Astrocyte of the cerebellum (primary cell): ENCODE data around the gene STIM2.
A peak's percentile ranks its signal among the peaks of the same experiment; 100 is the strongest.
"Not testable (repeated sequence)": the region's sequence is repeated elsewhere in the genome, so short reads cannot be mapped to it uniquely, and the experiment has no call there.

Source experiments
- DNase-seq: peaks from one replicate; pipeline ENCODE4 v3.0.0-alpha.2; 2011; ENCODE audit warnings: low read depth
- H3K4me3 ChIP-seq: 2 replicates; pipeline ENCODE4 v1.5.1; 2011; ENCODE audit warnings: mild to moderate bottlenecking, low read depth, low read length, moderate library complexity
- CTCF ChIP-seq: IDR thresholded peaks from 2 replicates; pipeline ENCODE4 v1.5.1; 2012; ENCODE audit warnings: low read length, low read depth, moderate library complexity, mild to moderate bottlenecking; ENCODE audit errors: missing control alignments
- in situ Hi-C: cut with HindIII; loops from 2 replicates; pipeline ENCODE4 v1.10.0; 2017; ENCODE audit warnings: low sequenced_read_pairs

STIM2 gene

DNA sequence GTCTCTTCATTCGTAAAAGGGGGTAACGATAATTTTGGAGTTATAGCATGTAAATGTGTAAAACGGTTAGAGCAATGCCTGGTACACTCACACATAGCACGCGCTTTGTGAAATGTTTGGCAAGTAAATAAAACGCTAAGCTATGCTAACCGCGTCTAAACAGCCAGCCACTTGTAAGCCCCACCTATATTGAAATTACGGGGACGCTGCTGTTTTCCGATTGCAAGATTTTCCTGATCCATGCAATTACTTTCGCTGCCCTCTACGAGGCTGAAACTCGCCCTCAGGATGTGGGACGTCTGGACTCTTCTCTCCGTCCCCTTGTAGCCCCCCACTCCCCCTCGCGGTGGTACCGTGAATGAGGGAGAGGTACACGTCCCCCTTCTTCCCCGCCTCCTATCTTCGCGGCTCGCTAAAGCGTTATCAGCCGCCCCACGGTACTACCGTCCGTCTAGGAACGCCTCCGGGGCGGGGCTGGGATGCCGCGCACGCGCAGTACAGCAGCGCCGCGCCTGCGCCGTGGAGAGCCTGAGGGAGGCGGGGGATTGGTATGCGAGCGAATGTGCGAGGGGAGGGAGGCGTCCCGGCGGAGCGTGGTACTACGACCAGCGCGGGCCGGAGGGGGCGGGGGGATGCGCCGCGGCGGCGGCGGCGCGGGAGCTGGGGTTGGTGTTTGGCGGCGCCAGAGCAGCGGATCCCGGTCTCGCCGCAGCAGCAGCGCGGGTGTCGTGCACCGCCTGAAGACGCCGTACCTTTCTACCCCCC, at the start of gene STIM2:
STIM2 (plus strand) TSS at position 685 of the 765 bp plus-strand sequence.
- TF ChIP-seq CTCF, result peak; percentile 50
- in situ Hi-C loops, result no loop called here

DNA sequence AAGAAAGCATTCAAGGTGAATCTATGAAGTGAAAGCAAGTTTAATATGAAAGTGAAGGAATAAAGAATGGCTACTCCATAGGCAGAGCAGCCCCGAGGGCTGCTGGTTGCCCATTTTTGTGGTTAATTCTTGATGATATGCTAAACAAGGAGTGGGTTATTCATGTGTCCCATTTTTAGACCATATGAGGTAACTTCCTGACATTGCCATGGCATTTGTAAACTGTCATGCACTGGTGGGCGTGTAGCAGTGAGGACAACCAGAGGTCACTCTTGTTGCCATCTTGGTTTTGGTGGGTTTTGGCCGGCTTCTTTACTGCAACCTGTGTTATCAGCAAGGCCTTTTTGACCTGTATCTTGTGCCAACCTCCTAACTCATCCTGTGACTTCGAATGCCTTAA, 49.1 kb upstream of the STIM2 start:
- H3K4me3 ChIP-seq, in situ Hi-C loops, DNase-seq: not testable (repeated sequence)

More for the DNA sequence above, at the start of gene STIM2:
- peak; percentile 94 for DNase-seq
- peak within 1 kb of the TSS; percentile 79 for H3K4me3 ChIP-seq

GRCh38 chr4:26812049-26812714, 48.5 kb upstream of the STIM2 start:
- H3K4me3 ChIP-seq, result no peak overlapping the region
- in situ Hi-C loops, result no loop called here
- no peak for TF ChIP-seq CTCF
- DNase-seq, result no peak

DNA sequence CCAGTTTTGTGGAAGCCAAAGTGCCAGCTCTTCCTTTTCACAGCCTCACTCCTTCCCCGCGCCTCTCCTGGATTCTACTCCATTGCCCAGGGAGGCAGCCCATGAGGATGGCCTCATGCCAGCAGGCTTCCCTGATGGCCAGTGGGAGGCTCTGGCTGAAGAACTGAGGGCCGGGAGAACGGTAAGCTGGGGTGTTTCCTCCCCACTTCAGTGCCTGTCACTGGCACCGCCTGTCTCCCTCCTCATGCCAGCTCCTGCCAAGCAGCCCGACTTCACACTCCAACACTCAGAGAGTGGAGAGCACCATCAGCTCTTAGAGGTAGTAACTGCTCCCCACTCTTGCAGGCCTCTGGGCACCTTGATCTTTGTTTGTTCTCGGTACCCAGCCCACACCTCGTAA, 46.9 kb upstream of the STIM2 start:
- no peak for TF ChIP-seq CTCF
- in situ Hi-C loops, result no loop called here
- no peak overlapping the region for H3K4me3 ChIP-seq
- no peak for DNase-seq

DNA sequence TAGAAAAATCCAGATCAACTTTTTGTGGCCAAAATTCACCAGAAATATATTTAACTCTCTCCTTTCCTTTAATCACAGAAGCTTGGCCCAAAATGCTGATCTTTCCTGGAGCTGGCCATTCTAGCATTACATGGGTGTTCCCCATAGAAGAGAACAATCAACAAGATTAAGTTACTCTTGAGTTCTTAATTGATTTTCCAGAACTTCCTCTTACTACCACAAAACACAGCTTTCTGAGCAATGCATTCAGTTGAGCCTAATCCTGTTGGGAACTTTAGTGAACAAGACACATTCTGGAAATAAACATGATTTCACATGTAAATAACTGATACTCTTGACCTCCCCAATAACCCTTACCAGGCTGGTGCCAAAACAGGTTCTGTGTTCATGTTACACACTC, 45.4 kb upstream of the STIM2 start:
- H3K4me3 ChIP-seq, result no peak overlapping the region
- no peak for DNase-seq
- in situ Hi-C loops, result no loop called here
- TF ChIP-seq CTCF, result no peak

- H3K4me3 ChIP-seq, result no peak overlapping the region
- in situ Hi-C loops, result no loop called here
- TF ChIP-seq CTCF, result no peak
- no peak for DNase-seq
Measured at GRCh38 chr4:26815706-26816105, 44.9 kb upstream of the STIM2 start.

- in situ Hi-C loops, result no loop called here
- TF ChIP-seq CTCF, result no peak
- DNase-seq, result no peak
- no peak overlapping the region for H3K4me3 ChIP-seq
Measured at GRCh38 chr4:26819026-26819425, 41.6 kb upstream of the STIM2 start.
